ENCODE data around the gene TASP1.

DNA sequence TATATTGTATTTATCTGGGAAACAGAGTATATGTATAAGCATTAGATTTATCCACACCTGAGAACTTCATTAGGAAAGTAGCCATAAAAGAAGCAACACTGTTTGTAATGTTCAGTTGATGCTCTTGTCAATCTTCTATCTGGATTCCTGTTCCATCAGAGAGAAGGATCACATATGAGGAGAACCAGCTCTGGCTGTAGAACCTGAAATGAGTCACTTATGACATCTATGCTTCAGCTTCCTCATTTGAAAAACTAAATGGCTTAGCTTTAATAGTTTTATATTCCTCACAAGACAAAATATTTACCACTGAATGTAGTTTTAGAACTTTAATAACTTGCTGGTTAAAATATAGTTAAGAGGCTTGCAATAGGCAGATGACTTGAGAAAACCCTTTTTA is 144.7 kb downstream of the TASP1 start:
- TF ChIP-seq, protein P1, sequence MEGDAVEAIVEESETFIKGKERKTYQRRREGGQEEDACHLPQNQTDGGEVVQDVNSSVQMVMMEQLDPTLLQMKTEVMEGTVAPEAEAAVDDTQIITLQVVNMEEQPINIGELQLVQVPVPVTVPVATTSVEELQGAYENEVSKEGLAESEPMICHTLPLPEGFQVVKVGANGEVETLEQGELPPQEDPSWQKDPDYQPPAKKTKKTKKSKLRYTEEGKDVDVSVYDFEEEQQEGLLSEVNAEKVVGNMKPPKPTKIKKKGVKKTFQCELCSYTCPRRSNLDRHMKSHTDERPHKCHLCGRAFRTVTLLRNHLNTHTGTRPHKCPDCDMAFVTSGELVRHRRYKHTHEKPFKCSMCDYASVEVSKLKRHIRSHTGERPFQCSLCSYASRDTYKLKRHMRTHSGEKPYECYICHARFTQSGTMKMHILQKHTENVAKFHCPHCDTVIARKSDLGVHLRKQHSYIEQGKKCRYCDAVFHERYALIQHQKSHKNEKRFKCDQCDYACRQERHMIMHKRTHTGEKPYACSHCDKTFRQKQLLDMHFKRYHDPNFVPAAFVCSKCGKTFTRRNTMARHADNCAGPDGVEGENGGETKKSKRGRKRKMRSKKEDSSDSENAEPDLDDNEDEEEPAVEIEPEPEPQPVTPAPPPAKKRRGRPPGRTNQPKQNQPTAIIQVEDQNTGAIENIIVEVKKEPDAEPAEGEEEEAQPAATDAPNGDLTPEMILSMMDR (IDR thresholded peaks at IDR 0.05) = no peak
- TF ChIP-seq POLR2A (IDR thresholded peaks at IDR 0.05) = no peak
